BJ (cell line): ENCODE results near the gene RAB32. TPM values are rescaled to one million over a fixed set of nuclear protein-coding genes. Genes with fewer than 3 reads are reported as not detected.
"Not testable (repeated sequence)": the region's sequence is repeated elsewhere in the genome, so short reads cannot be mapped to it uniquely, and the experiment has no call there.

Source experiments
- CTCF ChIA-PET: fragments of 350-600 bp; formaldehyde crosslinking; extraction: SDS; loops from one replicate; lab custom pipeline; 2021; ENCODE audit warnings: antibody characterized with exemption, inconsistent platforms; lab: Yijun Ruan, JAX
- POLR2A ChIA-PET: fragments of 300-600 bp; sonication (Branson Sonifier 250); formaldehyde crosslinking; extraction: SDS; loops from one replicate; lab custom pipeline; 2021; ENCODE audit warnings: antibody characterized with exemption; lab: Charles Lee
- DNase-seq: peaks from one replicate; pipeline ENCODE4 v3.0.0-alpha.2; 2011; ENCODE audit warnings: low read depth
- H3K27me3 ChIP-seq: 2 replicates; pipeline ENCODE4 v1.6.0; 2011; ENCODE audit warnings: low read length; ENCODE audit not compliant: control insufficient read depth, insufficient read depth
- H3K36me3 ChIP-seq: 2 replicates; pipeline ENCODE4 v1.5.1; 2011; ENCODE audit warnings: low read length; ENCODE audit not compliant: control insufficient read depth, insufficient read depth
- H3K4me3 ChIP-seq: 2 replicates; pipeline ENCODE4 v1.5.1; 2011; ENCODE audit warnings: low read depth, mild to moderate bottlenecking, control low read depth, low read length
- CTCF ChIP-seq: IDR thresholded peaks from 2 replicates; pipeline ENCODE4 v1.5.1; 2011; ENCODE audit warnings: low read depth, mild to moderate bottlenecking, control low read depth, inconsistent platforms, low read length, moderate library complexity; ENCODE audit not compliant: insufficient read depth
- polyA plus RNA-seq: library from polyadenylated mRNA; depleted of rRNA; stranded (reverse); fragments of >200 nt; gene quantifications from 2 replicates; pipeline ENCODE4 v1.2.3, GENCODE V29; 2011

The RAB32 gene
- polyA plus RNA-seq, 1 experiment = 77.3 TPM

GRCh38 chr6:146553377-146554135, 9.9 kb downstream of the RAB32 start:
- no peak for DNase-seq
- ChIA-PET CTCF (no interaction called here), POLR2A (no interaction called here)
- Histone ChIP-seq H3K4me3 (no peak overlapping the region), H3K27me3 (no peaks in the 10 kb centered on the region), H3K36me3 (peaks cover 9% of the 10 kb centered on the region)
- TF ChIP-seq CTCF = no peak

DNA sequence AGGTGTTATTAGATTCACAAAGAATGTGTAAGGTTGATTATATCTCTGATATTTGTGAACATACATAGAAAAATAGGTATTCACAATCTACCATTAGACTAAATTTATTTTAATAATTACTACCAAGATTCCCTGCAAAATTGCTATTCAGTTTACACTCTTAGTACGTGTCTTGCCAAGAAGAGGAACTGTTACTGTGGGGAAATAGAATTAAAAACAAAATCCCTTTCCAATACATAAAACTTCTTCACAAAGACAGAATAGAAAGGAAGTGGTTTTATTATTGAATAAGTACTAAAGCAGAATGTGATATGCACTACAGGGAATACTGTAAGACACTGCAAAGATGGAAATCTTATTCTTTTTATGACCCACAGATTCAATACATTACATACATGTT, 17.0 kb downstream of the RAB32 start:
- no peak overlapping the region for H3K4me3 ChIP-seq
- CTCF ChIA-PET = no interaction called here
- POLR2A ChIA-PET = no interaction called here
- no peak for DNase-seq
- H3K27me3 ChIP-seq = no peaks in the 10 kb centered on the region
- no peak for TF ChIP-seq CTCF
- no peaks in the 10 kb centered on the region for H3K36me3 ChIP-seq

DNA sequence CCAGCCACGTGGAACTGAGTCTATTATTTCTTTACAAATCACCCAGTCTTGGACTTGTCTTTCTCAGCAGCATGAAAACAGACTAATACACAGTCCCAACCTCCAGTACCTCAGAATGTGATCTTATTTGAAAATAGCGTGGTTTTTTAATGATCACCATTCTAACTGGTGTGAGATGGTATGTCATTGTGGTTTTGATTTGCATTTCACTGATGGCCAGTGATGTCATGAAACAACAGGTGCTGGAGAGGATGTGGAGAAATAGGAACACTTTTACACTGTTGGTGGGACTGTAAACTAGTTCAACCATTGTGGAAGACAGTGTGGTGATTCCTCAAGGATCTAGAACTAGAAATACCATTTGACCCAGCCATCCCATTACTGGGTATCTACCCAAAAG, 23.0 kb downstream of the RAB32 start:
- POLR2A ChIA-PET, H3K4me3 ChIP-seq, DNase-seq, H3K27me3 ChIP-seq, CTCF ChIA-PET, H3K36me3 ChIP-seq: not testable (repeated sequence)

GRCh38 chr6:146568619-146569018, 25.0 kb downstream of the RAB32 start:
- DNase-seq, H3K27me3 ChIP-seq, H3K36me3 ChIP-seq, H3K4me3 ChIP-seq, POLR2A ChIA-PET, CTCF ChIA-PET: not testable (repeated sequence)

GRCh38 chr6:146574211-146574610, 30.6 kb downstream of the RAB32 start:
- H3K27me3 ChIP-seq = no peaks in the 10 kb centered on the region
- ChIA-PET CTCF (interaction anchor here (0.6 kb wide), 1 partner anchor 77 kb away, joined by 3 read pairs; no protein-coding TSS in a partner anchor), POLR2A (no interaction called here)
- no peak overlapping the region for H3K4me3 ChIP-seq
- no peak for TF ChIP-seq CTCF
- no peak for DNase-seq
- H3K36me3 ChIP-seq = no peaks in the 10 kb centered on the region

DNA sequence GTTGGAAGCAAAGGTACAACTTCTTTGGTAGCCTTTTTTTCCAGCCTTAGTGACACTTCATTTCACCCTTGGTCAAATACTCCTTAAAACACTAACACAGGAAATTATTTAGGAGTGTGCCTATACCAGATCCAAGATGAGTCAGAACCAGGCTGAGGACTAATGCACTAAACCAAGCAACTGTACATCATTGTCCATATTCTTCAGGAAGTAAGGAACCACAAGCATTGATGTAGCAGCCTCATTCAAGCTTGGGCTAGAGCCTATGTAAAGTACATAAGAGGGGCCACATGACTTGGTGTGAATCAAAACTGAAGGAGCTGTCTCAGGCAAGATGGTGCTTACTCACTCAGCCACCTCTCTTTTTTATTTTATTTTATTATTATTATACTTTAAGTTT, 34.4 kb downstream of the RAB32 start:
- Histone ChIP-seq H3K27me3 (no peaks in the 10 kb centered on the region), H3K36me3 (no peaks in the 10 kb centered on the region), H3K4me3 (no peak overlapping the region)
- TF ChIP-seq CTCF = no peak
- DNase-seq = no peak
- POLR2A ChIA-PET = no interaction called here
- CTCF ChIA-PET = no interaction called here
